H9 (cell line): ENCODE data around the gene PLS1. TPM values are rescaled to one million over a fixed set of nuclear protein-coding genes. Genes with fewer than 3 reads are reported as not detected.

Experiments used
- DNase-seq: peaks from one replicate; pipeline ENCODE4 v3.0.0-alpha.2; 2017
- H2AFZ ChIP-seq: one replicate; pipeline ENCODE4 v1.6.1; 2013; ENCODE audit warnings: mild to moderate bottlenecking, low read length, control low read depth, moderate library complexity
- H2AK5ac ChIP-seq: 2 replicates; pipeline ENCODE4 v1.6.1; 2013; ENCODE audit warnings: low read length, control low read depth, mixed read lengths; ENCODE audit not compliant: insufficient read length
- H2BK120ac ChIP-seq: one replicate; pipeline ENCODE4 v1.6.1; 2013; ENCODE audit warnings: low read depth, mild to moderate bottlenecking, low read length, control low read depth, inconsistent platforms; ENCODE audit not compliant: poor library complexity, severe bottlenecking
- H2BK12ac ChIP-seq: 2 replicates; pipeline ENCODE4 v1.6.1; 2013; ENCODE audit warnings: low read length, control low read depth, mixed read lengths, low read depth; ENCODE audit not compliant: insufficient read length
- H2BK15ac ChIP-seq: 2 replicates; pipeline ENCODE4 v1.6.1; 2013; ENCODE audit warnings: low read depth, low read length, control low read depth
- H2BK20ac ChIP-seq: one replicate; pipeline ENCODE4 v1.6.1; 2013; ENCODE audit warnings: low read depth, mild to moderate bottlenecking, low read length, control low read depth, inconsistent platforms; ENCODE audit not compliant: poor library complexity, severe bottlenecking
- H2BK5ac ChIP-seq: 2 replicates; pipeline ENCODE4 v1.6.1; 2013; ENCODE audit warnings: low read length, control low read depth, mixed read lengths; ENCODE audit not compliant: insufficient read length
- H3K14ac ChIP-seq: 2 replicates; pipeline ENCODE4 v1.6.1; 2013; ENCODE audit warnings: low read length, control low read depth; ENCODE audit not compliant: insufficient read depth
- H3K18ac ChIP-seq: 2 replicates; pipeline ENCODE4 v1.6.1; 2013; ENCODE audit warnings: low read depth, mild to moderate bottlenecking, mixed read lengths, low read length, control low read depth; ENCODE audit not compliant: insufficient read length
- H3K23ac ChIP-seq: 2 replicates; pipeline ENCODE4 v1.6.1; 2013; ENCODE audit warnings: low read length, control low read depth, mixed read lengths, low read depth; ENCODE audit not compliant: insufficient read length
- H3K23me2 ChIP-seq: 2 replicates; pipeline ENCODE4 v1.6.1; 2013; ENCODE audit warnings: low read depth, mild to moderate bottlenecking, mixed read lengths, low read length, control low read depth; ENCODE audit not compliant: insufficient read length, poor library complexity, severe bottlenecking
- H3K27ac ChIP-seq: 2 replicates; pipeline ENCODE4 v1.5.1; 2013; ENCODE audit warnings: low read length, control low read depth, mixed read lengths, low read depth; ENCODE audit not compliant: insufficient read length
- H3K27me3 ChIP-seq: 2 replicates; pipeline ENCODE4 v1.6.1; 2013; ENCODE audit warnings: low read length, control low read depth, inconsistent platforms; ENCODE audit not compliant: insufficient read depth
- H3K4ac ChIP-seq: 2 replicates; pipeline ENCODE4 v1.6.1; 2013; ENCODE audit warnings: low read depth, mild to moderate bottlenecking, control low read depth, inconsistent platforms, low read length, moderate library complexity
- H3K4me1 ChIP-seq: 2 replicates; pipeline ENCODE4 v1.6.1; 2013; ENCODE audit warnings: low read length, control low read depth, inconsistent platforms; ENCODE audit not compliant: insufficient read depth
- H3K4me2 ChIP-seq: 2 replicates; pipeline ENCODE4 v1.6.1; 2013; ENCODE audit warnings: low read length, control low read depth, mixed read lengths; ENCODE audit not compliant: insufficient read length, insufficient read depth
- H3K56ac ChIP-seq: 2 replicates; pipeline ENCODE4 v1.6.1; 2013; ENCODE audit warnings: low read depth, mild to moderate bottlenecking, mixed read lengths, low read length, control low read depth; ENCODE audit not compliant: insufficient read length
- H3K79me1 ChIP-seq: 2 replicates; pipeline ENCODE4 v1.6.1; 2013; ENCODE audit warnings: low read depth, mild to moderate bottlenecking, moderate library complexity, low read length, control low read depth, inconsistent platforms; ENCODE audit not compliant: insufficient read depth, poor library complexity, severe bottlenecking
- H3K79me2 ChIP-seq: 2 replicates; pipeline ENCODE4 v1.6.1; 2013; ENCODE audit warnings: low read length, control low read depth, inconsistent platforms; ENCODE audit not compliant: insufficient read depth
- H3K9ac ChIP-seq: 2 replicates; pipeline ENCODE4 v1.6.1; 2013; ENCODE audit warnings: low read length, control low read depth, mixed read lengths; ENCODE audit not compliant: insufficient read length; ENCODE audit errors: extremely low read depth
- H3K9me3 ChIP-seq: one replicate; pipeline ENCODE4 v1.6.1; 2013; ENCODE audit warnings: low read depth, low read length, inconsistent platforms; ENCODE audit not compliant: control insufficient read depth
- H3T11ph ChIP-seq: one replicate; pipeline ENCODE4 v1.6.1; 2013; ENCODE audit warnings: mild to moderate bottlenecking, low read length, control low read depth, inconsistent platforms
- H4K20me1 ChIP-seq: one replicate; pipeline ENCODE4 v1.6.1; 2013; ENCODE audit not compliant: control insufficient read depth, insufficient read length, insufficient read depth
- H4K5ac ChIP-seq: 2 replicates; pipeline ENCODE4 v1.6.1; 2013; ENCODE audit warnings: low read depth, mild to moderate bottlenecking, mixed read lengths, low read length, control low read depth; ENCODE audit not compliant: insufficient read length
- H4K8ac ChIP-seq: replicated peaks from 2 replicates; pipeline ENCODE4 v1.6.1; 2013; ENCODE audit warnings: low read length, control low read depth, mixed read lengths, low read depth; ENCODE audit not compliant: insufficient read length
- H4K91ac ChIP-seq: 2 replicates; pipeline ENCODE4 v1.6.1; 2013; ENCODE audit warnings: low read depth, mild to moderate bottlenecking, moderate library complexity, mixed read lengths, low read length, control low read depth; ENCODE audit not compliant: insufficient read length
- H3K27ac Mint-ChIP-seq, 3 experiments: 2 replicates in 2 of 3; 3 replicates in 1 of 3; pipeline ENCODE4 v1.8.0; 2020 to 2021; ENCODE audit warnings: mixed read lengths in 3 of 3, mild to moderate bottlenecking in 1 of 3, moderate library complexity in 1 of 3
- H3K27me3 Mint-ChIP-seq: 2 replicates; pipeline ENCODE4 v1.8.0; 2021; ENCODE audit warnings: low read depth, mild to moderate bottlenecking, moderate library complexity, mixed read lengths
- H3K36me3 Mint-ChIP-seq, 3 experiments: 2 replicates in 2 of 3; 3 replicates in 1 of 3; pipeline ENCODE4 v1.8.0; 2020 to 2021; ENCODE audit warnings: low read depth in 3 of 3, mixed read lengths in 3 of 3; ENCODE audit not compliant: insufficient read depth in 1 of 3
- H3K4me1 Mint-ChIP-seq, 2 experiments: 2 replicates each; pipeline ENCODE4 v1.8.0; 2020; ENCODE audit warnings: mixed read lengths in 2 of 2
- H3K4me3 Mint-ChIP-seq, 2 experiments: 2 replicates in 1 of 2; 3 replicates in 1 of 2; pipeline ENCODE4 v1.8.0; 2020 to 2021; ENCODE audit warnings: mild to moderate bottlenecking in 2 of 2, mixed read lengths in 2 of 2, moderate library complexity in 1 of 2
- H3K9me3 Mint-ChIP-seq, 2 experiments: 2 replicates in 1 of 2; 3 replicates in 1 of 2; pipeline ENCODE4 v1.8.0; 2020; ENCODE audit warnings: mild to moderate bottlenecking in 2 of 2, mixed read lengths in 2 of 2, moderate library complexity in 1 of 2
- CTCF ChIP-seq: fragments of 200-600 bp; sonication (generic); conservative IDR thresholded peaks from 3 replicates; pipeline ENCODE4 v1.8.0; 2021; ENCODE audit warnings: antibody characterized with exemption, mild to moderate bottlenecking
- WGBS: extraction: QIAGEN DNeasy Blood & Tissue Kit; methylation state at CpG from one replicate; pipeline ENCODE4 v1.1.7; 2013; ENCODE audit warnings: missing lambda C conversion rate, low lambda C conversion rate, mixed read lengths; ENCODE audit not compliant: insufficient read length; ENCODE audit errors: extremely low coverage; 5-methylcytosine and 5-hydroxymethylcytosine counted together
- total RNA-seq: library from RNA; stranded (reverse); gene quantifications from 2 replicates; pipeline ENCODE4 v1.2.1, GENCODE V29; 2021

Gene PLS1
- total RNA-seq, 1 experiment from 2014 or later, result 20.4 TPM

- Histone ChIP-seq H3K23me2 (no peaks in the 10 kb centered on the region), H3K9ac (no peak overlapping the region)
Measured at GRCh38 chr3:142613491-142613890, 17.3 kb downstream of the PLS1 start.

More at GRCh38 chr3:142613491-142613890, 17.3 kb downstream of the PLS1 start:
- Histone ChIP-seq H3K27me3 (no peaks in the 10 kb centered on the region), H3K4me1 (no peaks in the 10 kb centered on the region), H3K27ac (no peak overlapping the region), H3K79me2 (no peaks in the 10 kb centered on the region), H2BK5ac (no peak overlapping the region), H2BK20ac (no peak overlapping the region), H3K79me1 (no peaks in the 10 kb centered on the region), H3K18ac (no peak overlapping the region), H2BK120ac (no peak overlapping the region), H2AFZ (no peak overlapping the region), H2BK12ac (no peak overlapping the region), H4K5ac (no peak overlapping the region), H3T11ph (no peak overlapping the region), H2BK15ac (no peak overlapping the region), H3K56ac (no peak overlapping the region), H3K4ac (no peak overlapping the region), H3K14ac (no peak overlapping the region), H4K20me1 (peaks cover 5% of the 10 kb centered on the region), H3K9me3 (no peaks in the 10 kb centered on the region), H4K91ac (no peak overlapping the region), H3K4me2 (no peak overlapping the region), H4K8ac (no peak overlapping the region), H3K23ac (no peak overlapping the region), H2AK5ac (no peak overlapping the region)
- H3K4me1 Mint-ChIP-seq, result peaks cover 4 to 5% of the 10 kb centered on the region in 2 experiments
- no peaks in the 10 kb centered on the region for H3K9me3 Mint-ChIP-seq
- H3K27ac Mint-ChIP-seq, result no peak overlapping the region
- no peaks in the 10 kb centered on the region for H3K27me3 Mint-ChIP-seq
- no peaks in the 10 kb centered on the region for H3K36me3 Mint-ChIP-seq
- no peak overlapping the region for H3K4me3 Mint-ChIP-seq
- no CpG with 5 or more reads among the region's 1 CpG for WGBS
- no peak for TF ChIP-seq CTCF
- DNase-seq, result no peak
